Measurements from ENCODE around the gene LDLRAD3. TPM values are rescaled to one million over a fixed set of nuclear protein-coding genes. Genes with fewer than 3 reads are reported as not detected.

LDLRAD3 gene
- total RNA-seq, 3 donors from 2014 or later (not counting 1 experiment from before 2014, with no cell fraction given) = 1.0 to 1.5 (median 1.2) TPM

GRCh38 chr11:36046932-36047331 is 103.1 kb downstream of the LDLRAD3 start:
- Histone ChIP-seq H3K36me3 (ENCODE audit: control insufficient read depth, insufficient read depth, low read length) (no peaks in the 10 kb centered on the region), H3K27me3 (ENCODE audit: control insufficient read depth, insufficient read depth, low read length) (no peaks in the 10 kb centered on the region), H3K27ac (ENCODE audit: low read length) (no peak overlapping the region), H3K4me3 (ENCODE audit: low read length) (no peak overlapping the region), H3K9me3 (ENCODE audit: control insufficient read depth, insufficient read depth, low read length) (no peaks in the 10 kb centered on the region), H3K4me1 (ENCODE audit: control insufficient read depth, insufficient read depth, low read length) (peaks cover 6% of the 10 kb centered on the region)
- Mint-ChIP-seq H3K36me3 (no peaks in the 10 kb centered on the region), H3K27ac (no peak overlapping the region), H3K4me1 (peaks cover 13 to 15% of the 10 kb centered on the region in 2 donors), H3K9me3 (peaks cover 3 to 5% of the 10 kb centered on the region in 2 donors), H3K27me3 (ENCODE audit: low read depth in 2 of 2) (no peaks in the 10 kb centered on the region), H3K4me3 (no peak overlapping the region)
- no peak for ATAC-seq
- no peak for DNase-seq
- WGBS (ENCODE audit: insufficient coverage) = 100% methylated on average over 1 of the region's 1 CpG
- no peak for TF ChIP-seq CTCF (IDR thresholded peaks at IDR 0.05)
- intact Hi-C loops (cut with micrococcal nuclease) = no loop called here

GRCh38 chr11:36047344-36047743 is 103.5 kb downstream of the LDLRAD3 start:
- peaks cover 3 to 5% of the 10 kb centered on the region in 2 donors for H3K9me3 Mint-ChIP-seq
- no peaks in the 10 kb centered on the region for H3K36me3 Mint-ChIP-seq
- no peak overlapping the region for H3K4me3 Mint-ChIP-seq
- H3K4me1 Mint-ChIP-seq = peaks cover 13 to 15% of the 10 kb centered on the region in 2 donors
- H3K9me3 ChIP-seq (ENCODE audit: control insufficient read depth, insufficient read depth, low read length) = no peaks in the 10 kb centered on the region
- no peak for TF ChIP-seq CTCF (IDR thresholded peaks at IDR 0.05)
- WGBS (ENCODE audit: insufficient coverage) = 89% methylated on average over 1 of the region's 2 CpGs
- no peaks in the 10 kb centered on the region for H3K36me3 ChIP-seq (ENCODE audit: control insufficient read depth, insufficient read depth, low read length)
- H3K4me3 ChIP-seq (ENCODE audit: low read length) = no peak overlapping the region
- DNase-seq (no peak), ATAC-seq (no peak)
- peaks cover 6% of the 10 kb centered on the region for H3K4me1 ChIP-seq (ENCODE audit: control insufficient read depth, insufficient read depth, low read length)
- intact Hi-C loops (cut with micrococcal nuclease) = no loop called here
- no peaks in the 10 kb centered on the region for H3K27me3 Mint-ChIP-seq (ENCODE audit: low read depth in 2 of 2)
- H3K27ac Mint-ChIP-seq = no peak overlapping the region
- H3K27me3 ChIP-seq (ENCODE audit: control insufficient read depth, insufficient read depth, low read length) = no peaks in the 10 kb centered on the region
- no peak overlapping the region for H3K27ac ChIP-seq (ENCODE audit: low read length)

GRCh38 chr11:36048496-36049247 is 104.8 kb downstream of the LDLRAD3 start:
- no peaks in the 10 kb centered on the region for H3K27me3 ChIP-seq (ENCODE audit: control insufficient read depth, insufficient read depth, low read length)
- no peak for TF ChIP-seq CTCF (IDR thresholded peaks at IDR 0.05)
- intact Hi-C loops (cut with micrococcal nuclease) = no loop called here
- WGBS (ENCODE audit: insufficient coverage) = 83% methylated on average over 5 of the region's 5 CpGs
- no peaks in the 10 kb centered on the region for H3K9me3 ChIP-seq (ENCODE audit: control insufficient read depth, insufficient read depth, low read length)
- DNase-seq (no peak), ATAC-seq (no peak)
- H3K27ac ChIP-seq (ENCODE audit: low read length) = no peak overlapping the region
- Mint-ChIP-seq H3K9me3 (peaks cover 3 to 5% of the 10 kb centered on the region in 2 donors), H3K27me3 (ENCODE audit: low read depth in 2 of 2) (no peaks in the 10 kb centered on the region), H3K36me3 (no peaks in the 10 kb centered on the region), H3K4me3 (no peak overlapping the region), H3K27ac (no peak overlapping the region), H3K4me1 (peaks cover 13 to 15% of the 10 kb centered on the region in 2 donors)
- H3K36me3 ChIP-seq (ENCODE audit: control insufficient read depth, insufficient read depth, low read length) = no peaks in the 10 kb centered on the region
- peaks cover 6% of the 10 kb centered on the region for H3K4me1 ChIP-seq (ENCODE audit: control insufficient read depth, insufficient read depth, low read length)
- H3K4me3 ChIP-seq (ENCODE audit: low read length) = no peak overlapping the region

All from natural killer cell (primary cell).